ENCODE data around the gene RIN3. TPM values are rescaled to one million over a fixed set of nuclear protein-coding genes. Genes with fewer than 3 reads are reported as not detected.

Gene RIN3
- total RNA-seq, 4 donors from 2014 or later, result 2.1 to 10.4 (median 7.2) TPM

GRCh38 chr14:92558319-92558718 is 44.7 kb downstream of the RIN3 start:
- Histone ChIP-seq H3K4me3 (no peak overlapping the region), H3K36me3 (peaks cover 15% of the 10 kb centered on the region), H3K27me3 (no peaks in the 10 kb centered on the region), H3K27ac (no peak overlapping the region), H3K4me1 (peaks cover 9% of the 10 kb centered on the region), H3K9me3 (no peaks in the 10 kb centered on the region)
- WGBS, result 74% methylated on average over 1 of the region's 1 CpG
- no peak for TF ChIP-seq POLR2A (IDR thresholded peaks at IDR 0.05)
- no peak for TF ChIP-seq EP300 (IDR thresholded peaks at IDR 0.05)
- no peak for TF ChIP-seq CTCF (IDR thresholded peaks at IDR 0.05)
- TF ChIP-seq POLR2AphosphoS5 (IDR thresholded peaks at IDR 0.05), result no peak
- DNase-seq (ENCODE audit: low spot score in 2 of 2), result no peak

GRCh38 chr14:92559486-92559885 is 45.9 kb downstream of the RIN3 start:
- H3K27me3 ChIP-seq, result no peaks in the 10 kb centered on the region
- no peak overlapping the region for H3K27ac ChIP-seq
- TF ChIP-seq CTCF (IDR thresholded peaks at IDR 0.05) (no peak), EP300 (IDR thresholded peaks at IDR 0.05) (no peak), POLR2AphosphoS5 (IDR thresholded peaks at IDR 0.05) (no peak), POLR2A (IDR thresholded peaks at IDR 0.05) (no peak)
- H3K36me3 ChIP-seq, result peaks cover 15% of the 10 kb centered on the region
- 88% methylated on average over 4 of the region's 4 CpGs for WGBS
- no peak for DNase-seq (ENCODE audit: low spot score in 2 of 2)
- H3K4me3 ChIP-seq, result no peak overlapping the region
- H3K9me3 ChIP-seq, result no peaks in the 10 kb centered on the region
- peaks cover 19% of the 10 kb centered on the region for H3K4me1 ChIP-seq

GRCh38 chr14:92560106-92560865 is 46.7 kb downstream of the RIN3 start:
- no peak for TF ChIP-seq POLR2AphosphoS5 (IDR thresholded peaks at IDR 0.05)
- TF ChIP-seq CTCF (IDR thresholded peaks at IDR 0.05), result no peak
- no peak for TF ChIP-seq EP300 (IDR thresholded peaks at IDR 0.05)
- Histone ChIP-seq H3K27ac (no peak overlapping the region), H3K4me1 (peaks cover 19% of the 10 kb centered on the region), H3K36me3 (peaks cover 15% of the 10 kb centered on the region), H3K27me3 (no peaks in the 10 kb centered on the region), H3K4me3 (no peak overlapping the region), H3K9me3 (no peaks in the 10 kb centered on the region)
- WGBS, result 92% methylated on average over 15 of the region's 15 CpGs
- no peak for DNase-seq (ENCODE audit: low spot score in 2 of 2)

GRCh38 chr14:92561906-92562479 is 48.4 kb downstream of the RIN3 start:
- H3K36me3 ChIP-seq, result peaks cover 13% of the 10 kb centered on the region
- no peak overlapping the region for H3K27ac ChIP-seq
- peaks cover 12% of the 10 kb centered on the region for H3K4me1 ChIP-seq
- no peaks in the 10 kb centered on the region for H3K27me3 ChIP-seq
- no peaks in the 10 kb centered on the region for H3K9me3 ChIP-seq
- H3K4me3 ChIP-seq, result no peak overlapping the region
- 95% methylated on average over 6 of the region's 6 CpGs for WGBS
- DNase-seq (ENCODE audit: low spot score in 2 of 2), result no peak
- TF ChIP-seq EP300 (IDR thresholded peaks at IDR 0.05) (no peak), POLR2AphosphoS5 (IDR thresholded peaks at IDR 0.05) (no peak), POLR2A (IDR thresholded peaks at IDR 0.05) (no peak), CTCF (IDR thresholded peaks at IDR 0.05) (no peak)

GRCh38 chr14:92563359-92563758 is 49.8 kb downstream of the RIN3 start:
- H3K27ac ChIP-seq, result peak overlapping the region; percentile 29
- no peak for DNase-seq (ENCODE audit: low spot score in 2 of 2)
- 47% methylated on average over 1 of the region's 1 CpG for WGBS

More at GRCh38 chr14:92563359-92563758, 49.8 kb downstream of the RIN3 start:
- TF ChIP-seq POLR2A (IDR thresholded peaks at IDR 0.05), result no peak
- no peak for TF ChIP-seq CTCF (IDR thresholded peaks at IDR 0.05)
- no peak for TF ChIP-seq EP300 (IDR thresholded peaks at IDR 0.05)
- TF ChIP-seq POLR2AphosphoS5 (IDR thresholded peaks at IDR 0.05), result no peak
- Histone ChIP-seq H3K4me3 (no peak overlapping the region), H3K9me3 (no peaks in the 10 kb centered on the region), H3K27me3 (no peaks in the 10 kb centered on the region), H3K36me3 (peaks cover 6% of the 10 kb centered on the region), H3K4me1 (peaks cover 12% of the 10 kb centered on the region)

Data from suprapubic skin (tissue), 4 donors.